GM18951 (cell line): Measurements from ENCODE around the gene RNF115.
A peak's percentile ranks its signal among the peaks of the same experiment; 100 is the strongest.

Experiments used
- POLR2A ChIP-seq: IDR thresholded peaks from 4 replicates; pipeline ENCODE4 v1.6.1; 2011; ENCODE audit warnings: mild to moderate bottlenecking; ENCODE audit not compliant: insufficient read length, insufficient read depth; ENCODE audit errors: extremely low read depth
- in situ Hi-C: fragments of 300-500 bp; cut with MboI; formaldehyde crosslinking; loops from one replicate; pipeline ENCODE4 v1.12.0; 2022; ENCODE audit warnings: low sequenced_read_pairs, mixed read lengths, inconsistent platforms; ENCODE audit not compliant: unreplicated experiment

Gene RNF115

DNA sequence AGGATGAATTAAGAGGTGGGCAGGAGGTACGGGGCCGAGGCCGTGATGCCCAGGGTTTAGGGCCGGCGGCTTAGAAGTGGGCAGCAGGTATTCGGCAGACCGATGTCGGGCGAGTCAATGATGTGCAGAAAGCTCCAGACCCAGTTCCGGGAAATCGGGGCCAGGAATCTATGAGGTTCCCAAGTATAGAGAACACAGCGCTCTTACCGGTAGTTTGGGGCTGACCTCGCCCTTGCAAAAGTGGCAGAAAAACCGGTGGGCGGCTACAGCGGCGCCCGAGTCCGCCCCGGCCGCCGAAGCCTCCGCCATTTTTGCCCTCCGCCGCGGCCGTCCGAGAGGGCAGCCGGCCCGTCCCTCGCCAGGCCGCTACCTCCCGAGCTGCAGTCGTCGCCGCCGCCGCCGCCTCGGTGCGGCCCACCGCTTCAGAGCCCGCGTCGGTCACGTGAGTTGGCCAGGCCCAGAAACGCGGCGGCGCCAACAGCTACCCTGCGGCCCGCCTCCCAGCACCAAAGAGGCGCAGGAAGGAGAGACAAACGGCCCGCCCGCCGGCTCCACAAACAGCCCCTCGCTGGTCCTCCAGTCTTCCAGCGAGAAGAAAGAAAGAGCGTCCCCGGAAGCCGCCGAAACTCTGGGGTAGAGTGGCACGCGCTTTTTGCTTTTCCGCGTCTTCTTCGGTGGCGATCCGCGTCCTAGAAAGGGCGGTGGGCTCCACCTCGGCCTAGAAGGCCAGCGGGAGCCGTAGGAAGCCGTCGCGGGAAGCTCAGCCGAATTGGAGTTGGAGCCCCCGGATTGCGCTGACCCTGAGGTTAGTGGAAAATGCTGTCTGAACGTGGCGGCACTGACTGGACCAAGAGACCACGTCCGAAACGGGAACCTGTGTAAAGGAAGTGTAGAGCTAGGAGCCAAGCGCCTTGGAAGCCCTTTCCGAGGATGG lies at the start of gene RNF115, which contains the start of gene POLR3C:
Gene RNF115, minus strand, starts transcription at position 531 of the 934 bp plus-strand sequence. Its CDS starts 222 bp downstream, at position 309.
Gene POLR3C, plus strand, starts transcription at position 636 of the 934 bp plus-strand sequence. CDS start 1,577 bp downstream, outside the sequence.
- TF ChIP-seq POLR2A: peak; percentile 83
- in situ Hi-C loops: no loop called here

DNA sequence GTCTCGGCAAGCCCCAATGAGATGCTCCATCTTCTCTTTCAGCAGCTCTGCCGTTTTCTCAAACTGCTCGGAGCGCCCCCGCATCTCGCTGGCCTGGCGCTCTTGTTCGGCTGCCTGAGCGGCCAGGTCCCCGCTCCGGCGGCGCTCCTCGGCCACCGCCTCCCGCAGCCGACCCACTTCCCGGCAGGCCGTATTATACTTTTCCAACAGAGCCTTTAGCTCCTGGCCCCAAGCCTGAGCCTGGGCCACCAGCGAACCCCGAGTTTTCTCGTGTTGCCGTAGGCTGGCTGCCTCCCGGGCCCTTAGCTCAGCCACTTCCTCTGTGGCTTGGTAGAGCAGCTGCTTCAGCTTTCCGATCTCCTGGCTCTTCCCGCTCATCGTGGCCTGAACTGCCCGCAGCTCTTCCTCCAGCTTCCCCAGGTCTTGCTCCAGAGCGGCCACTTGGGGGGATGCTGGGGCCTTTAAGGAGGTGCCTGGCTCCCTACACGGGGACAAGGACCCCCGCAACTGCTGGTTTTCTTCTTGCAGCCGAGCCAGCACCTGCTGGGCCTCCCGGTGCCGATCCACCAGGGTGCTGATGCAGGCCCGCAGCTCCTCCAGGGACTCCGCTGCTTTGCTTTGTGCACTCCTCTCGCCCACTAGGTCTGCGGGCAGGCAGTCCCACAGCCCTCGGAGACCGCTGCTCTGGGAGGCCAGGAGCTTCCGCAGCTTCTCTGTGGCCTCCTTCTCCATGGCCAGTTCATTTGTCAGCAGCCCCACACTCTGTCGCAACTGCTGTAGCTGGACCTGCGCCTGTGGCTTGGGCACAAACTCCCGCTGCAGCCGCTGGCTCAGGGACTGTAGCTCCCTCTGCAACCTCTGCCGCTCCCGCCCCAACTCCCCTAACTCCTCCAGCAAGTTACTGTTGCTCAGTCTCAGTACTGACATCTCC lies 48.4 kb upstream of the RNF115 start:
- in situ Hi-C loops: no loop called here
- TF ChIP-seq POLR2A: no peak

- TF ChIP-seq POLR2A: no peak
Observed at GRCh38 chr1:145868232-145868631, 44.3 kb upstream of the RNF115 start.

DNA sequence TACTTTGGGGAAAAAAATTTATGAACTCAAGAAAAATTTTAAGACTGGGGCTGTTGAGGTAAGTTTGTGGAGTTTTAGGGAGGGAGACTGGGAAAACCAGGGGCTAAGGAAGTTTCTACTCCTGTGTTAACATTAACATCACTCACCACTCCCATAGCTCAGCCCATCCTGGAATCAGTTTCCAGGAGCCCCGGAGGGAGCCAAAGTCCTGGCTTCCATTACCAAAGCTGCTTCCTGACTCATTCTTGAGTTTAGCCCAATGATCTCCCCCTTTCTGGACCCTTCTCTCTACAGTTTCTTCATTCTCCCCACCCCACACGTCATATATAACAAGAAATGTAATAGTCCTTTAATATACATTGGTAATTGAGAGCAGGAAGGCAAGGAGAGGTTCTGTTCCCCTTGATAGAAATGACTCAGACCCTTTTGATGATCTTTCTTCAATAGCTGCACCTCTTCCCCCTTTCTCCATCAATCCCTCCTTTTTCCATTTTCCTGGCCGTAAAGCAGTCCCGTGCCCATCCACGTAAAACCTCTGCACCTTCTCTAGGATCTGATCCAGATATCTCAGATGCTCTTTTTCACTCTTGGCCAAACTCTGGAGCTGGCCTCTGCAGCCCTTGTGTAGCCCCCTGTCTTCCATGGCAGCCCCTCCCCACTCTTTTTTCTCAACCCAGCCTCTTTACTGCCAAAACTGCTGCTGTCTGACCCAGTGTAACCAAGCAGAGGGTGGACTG lies 39.6 kb upstream of the RNF115 start:
- in situ Hi-C loops: no loop called here

More at GRCh38 chr1:145868232-145868631, 44.3 kb upstream of the RNF115 start:
- in situ Hi-C loops: no loop called here

DNA sequence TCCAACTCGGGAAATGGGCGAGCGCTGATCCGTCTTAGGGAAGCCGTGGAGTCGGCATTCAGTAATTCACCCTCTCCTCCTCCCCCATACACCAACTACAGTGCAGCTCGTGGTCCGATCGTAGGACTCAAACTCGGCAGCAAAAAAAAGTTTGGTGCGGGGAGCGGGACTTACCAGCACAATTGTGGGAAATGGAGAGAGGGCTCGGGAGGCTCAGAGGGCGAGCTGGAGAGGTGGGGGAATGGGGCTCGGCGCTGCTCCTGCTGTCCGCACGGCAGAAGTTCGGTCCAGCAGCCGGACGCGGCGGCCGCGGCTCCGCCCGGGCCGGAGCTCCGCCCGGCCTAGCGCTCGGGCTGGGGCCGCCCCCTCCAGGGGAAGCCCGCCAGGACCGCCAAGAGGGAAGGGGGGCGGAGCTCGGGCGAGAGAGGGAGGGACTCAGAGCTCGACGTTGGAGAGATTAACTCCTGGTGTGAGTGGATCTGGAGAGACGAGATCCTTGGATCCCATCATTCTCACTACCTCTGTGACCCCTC lies 35.7 kb upstream of the RNF115 start:
- in situ Hi-C loops: no loop called here
- TF ChIP-seq POLR2A: peak; percentile 66

More for the DNA sequence above, 39.6 kb upstream of the RNF115 start:
- TF ChIP-seq POLR2A: no peak

GRCh38 chr1:145858901-145859490 lies 35.1 kb upstream of the RNF115 start, which contains the start of gene PIAS3:
PIAS3 (minus strand) TSS chr1:145859081; CDS start chr1:145858990, 91 bp downstream.
- in situ Hi-C loops: no loop called here
- peak; percentile 48 for TF ChIP-seq POLR2A

- in situ Hi-C loops: no loop called here
- no peak for TF ChIP-seq POLR2A
Observed at GRCh38 chr1:145858238-145858900, 34.5 kb upstream of the RNF115 start.

DNA sequence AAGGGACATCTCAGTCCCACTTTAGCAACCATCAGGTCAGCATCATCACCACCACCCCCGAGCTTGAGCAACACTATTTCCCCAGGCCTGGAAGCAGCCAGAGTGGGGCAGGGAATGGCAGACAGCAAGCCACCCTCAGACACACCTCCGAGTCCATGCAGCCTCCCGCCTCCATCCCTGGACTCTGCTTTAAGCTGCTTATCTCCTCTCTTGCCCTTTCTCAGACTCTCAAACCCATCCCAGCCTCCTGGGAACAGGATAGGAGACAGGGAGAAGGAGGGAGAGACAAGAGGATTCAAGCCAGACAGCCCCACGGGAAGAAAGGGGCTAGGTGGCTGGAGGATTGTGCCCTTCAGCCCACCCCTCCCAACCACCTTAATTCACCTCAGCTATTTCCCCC lies 33.3 kb upstream of the RNF115 start:
- in situ Hi-C loops: no loop called here
- TF ChIP-seq POLR2A: no peak

GRCh38 chr1:145855426-145855948 lies 31.6 kb upstream of the RNF115 start:
- in situ Hi-C loops: no loop called here
- TF ChIP-seq POLR2A: no peak

DNA sequence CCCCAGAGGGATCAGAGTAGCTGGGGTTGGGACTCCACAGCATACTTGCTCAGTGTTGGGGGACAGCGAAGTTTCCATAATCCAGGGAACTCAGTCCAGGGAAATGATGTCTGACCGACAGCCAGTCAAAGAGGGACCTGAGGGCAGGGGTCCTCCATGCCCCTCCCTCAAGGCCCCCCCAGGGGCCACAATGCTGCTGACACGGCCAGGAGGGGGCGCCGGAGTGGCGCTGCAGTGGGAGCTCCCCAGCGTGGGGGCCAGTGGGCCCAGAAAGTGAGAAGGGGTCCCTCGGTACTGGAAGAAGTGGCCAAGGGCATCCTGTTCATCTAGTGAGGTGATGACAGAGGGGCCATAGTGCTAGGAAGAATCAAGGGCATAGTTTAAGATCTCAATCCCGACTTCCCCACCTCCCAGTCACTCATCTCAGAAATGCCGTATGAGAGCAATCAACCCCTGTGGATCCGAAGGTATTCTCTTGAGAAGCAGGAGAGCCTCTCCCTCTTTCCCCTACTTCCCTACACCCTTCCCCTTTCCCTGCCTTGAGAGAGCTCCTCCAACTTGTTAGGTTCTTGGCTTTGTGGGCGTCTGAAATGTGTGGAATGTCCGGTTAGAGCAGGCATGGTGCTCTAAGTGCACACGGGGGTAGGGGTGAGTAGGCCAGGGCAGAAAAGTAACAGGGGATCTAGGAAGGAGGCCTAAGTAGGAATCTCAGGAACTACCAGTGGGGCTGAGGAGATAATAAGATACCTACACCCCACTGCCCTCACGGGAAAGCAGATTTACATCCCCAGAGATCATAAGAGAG lies 25.7 kb upstream of the RNF115 start:
- in situ Hi-C loops: no loop called here
- no peak for TF ChIP-seq POLR2A
